CD4-positive, CD25-positive, alpha-beta regulatory T cell (primary cell): ENCODE measurements around the gene AP1B1. TPM values are rescaled to one million over a fixed set of nuclear protein-coding genes. Genes with fewer than 3 reads are reported as not detected.

ENCODE experiments used
- ATAC-seq, 2 donors: fragments of 150-1000 bp; cut with Tn5 transposase; one replicate each; pipeline ENCODE4 v1.10.0; 2021; ENCODE audit warnings: low read depth in 2 of 2, moderate number of reproducible peaks in 2 of 2, moderate library complexity in 1 of 2
- DNase-seq, 3 donors: peaks; one replicate each; pipeline versions ENCODE4 v3.0.0 to v3.0.0-alpha.2; 2012 to 2022; ENCODE audit warnings: mixed read lengths in 1 of 3
- H3K27ac ChIP-seq: one replicate; pipeline ENCODE4 v1.7.0; 2013; ENCODE audit warnings: mild to moderate bottlenecking, low read length; ENCODE audit not compliant: insufficient read depth, poor library complexity, severe bottlenecking
- H3K27me3 ChIP-seq: one replicate; pipeline ENCODE4 v1.7.0; 2013; ENCODE audit warnings: low read length; ENCODE audit not compliant: control insufficient read depth, insufficient read depth
- H3K36me3 ChIP-seq: one replicate; pipeline ENCODE4 v1.7.0; 2013; ENCODE audit warnings: mild to moderate bottlenecking, low read length, moderate library complexity; ENCODE audit not compliant: control insufficient read depth, insufficient read depth
- H3K4me1 ChIP-seq: 2 replicates; pipeline ENCODE4 v1.7.0; 2013; ENCODE audit warnings: mild to moderate bottlenecking, low read length; ENCODE audit not compliant: insufficient read depth, control insufficient read depth, poor library complexity, severe bottlenecking
- H3K4me3 ChIP-seq: one replicate; pipeline ENCODE4 v1.7.0; 2013; ENCODE audit warnings: low read depth, mild to moderate bottlenecking, low read length, moderate library complexity
- H3K9me3 ChIP-seq, 2 experiments: 1 replicate in 1 of 2; 2 replicates in 1 of 2; pipeline ENCODE4 v1.7.0; 2013; ENCODE audit warnings: low read length in 2 of 2, mild to moderate bottlenecking in 1 of 2, moderate library complexity in 1 of 2; ENCODE audit not compliant: control insufficient read depth in 2 of 2
- H3K27ac Mint-ChIP-seq, 3 donors: one replicate each; pipeline ENCODE4 v1.8.0; 2020 to 2022; ENCODE audit warnings: mild to moderate bottlenecking in 3 of 3, mixed read lengths in 3 of 3, moderate library complexity in 2 of 3
- H3K27me3 Mint-ChIP-seq: one replicate; pipeline ENCODE4 v1.8.0; 2022; ENCODE audit warnings: mild to moderate bottlenecking, mixed read lengths
- H3K36me3 Mint-ChIP-seq: one replicate; pipeline ENCODE4 v1.8.0; 2020; ENCODE audit warnings: mixed read lengths
- H3K4me1 Mint-ChIP-seq, 4 donors: one replicate each; pipeline ENCODE4 v1.8.0; 2020 to 2022; ENCODE audit warnings: mixed read lengths in 4 of 4, mild to moderate bottlenecking in 1 of 4
- H3K4me3 Mint-ChIP-seq, 4 donors: one replicate each; pipeline ENCODE4 v1.8.0; 2020 to 2022; ENCODE audit warnings: mild to moderate bottlenecking in 4 of 4, mixed read lengths in 4 of 4, moderate library complexity in 3 of 4
- H3K9me3 Mint-ChIP-seq, 7 donors: one replicate each; pipeline ENCODE4 v1.8.0; 2020 to 2022; ENCODE audit warnings: mixed read lengths in 7 of 7, mild to moderate bottlenecking in 3 of 7, moderate library complexity in 2 of 7
- polyA plus RNA-seq, 4 donors: library from polyadenylated mRNA; unstranded; fragments of 300-500 nt; fragmentation: Illumina TruSeq; gene quantifications; one replicate each; pipeline ENCODE4 v1.2.3, GENCODE V29; 2021
- total RNA-seq: library from RNA; stranded (reverse); gene quantifications from one replicate; pipeline ENCODE4 v1.2.3, GENCODE V29; 2022

Gene AP1B1
- total and polyA plus RNA-seq, 5 donors from 2014 or later: 11.7 to 40.8 (median 14.7) TPM

DNA sequence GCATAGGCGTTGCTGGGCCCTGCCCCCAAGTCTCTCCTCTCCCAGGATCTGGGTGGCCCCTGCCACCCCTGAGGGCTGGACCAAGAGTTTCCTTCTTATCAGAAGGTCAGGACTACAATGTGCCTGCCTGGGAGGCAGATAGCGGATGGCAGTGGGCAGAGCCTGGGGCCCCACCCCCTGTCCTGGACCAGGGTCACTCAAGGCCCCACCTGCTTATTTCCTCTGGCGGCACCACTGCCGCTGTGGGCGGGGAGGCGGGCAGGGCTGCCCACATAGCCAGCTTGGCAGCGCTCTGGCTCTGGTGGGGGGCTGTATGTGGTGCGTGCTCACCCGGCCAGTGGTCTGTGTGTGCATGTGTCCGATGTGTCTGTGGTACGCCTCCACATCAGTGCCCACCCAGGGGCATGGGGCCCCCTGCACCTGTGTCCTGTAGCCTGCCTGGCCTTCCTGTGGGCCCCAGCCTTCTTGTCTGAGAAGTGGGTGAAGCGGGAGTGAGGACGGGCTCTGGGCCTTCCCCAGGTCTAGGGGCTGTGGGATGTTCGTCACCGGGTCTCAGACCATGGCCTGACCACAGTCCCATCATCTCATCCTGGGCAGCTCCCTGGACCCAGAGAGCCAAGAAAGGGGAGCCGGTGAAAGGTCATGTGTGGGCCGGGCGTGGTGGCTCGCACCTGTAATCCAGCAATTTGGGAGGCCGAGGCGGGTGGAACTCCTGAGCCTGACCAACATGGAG is 78.9 kb downstream of the AP1B1 start:
- Mint-ChIP-seq H3K36me3 (no peaks in the 10 kb centered on the region), H3K27me3 (peaks cover 48% of the 10 kb centered on the region), H3K9me3 (peaks cover 0 to 4% (median 0%) of the 10 kb centered on the region in 7 donors), H3K4me1 (peaks cover 0 to 22% (median 9%) of the 10 kb centered on the region in 4 donors), H3K4me3 (no peak overlapping the region), H3K27ac (no peak overlapping the region)
- Histone ChIP-seq H3K27me3 (peaks cover 10% of the 10 kb centered on the region), H3K9me3 (no peaks in the 10 kb centered on the region), H3K27ac (no peak overlapping the region), H3K4me1 (peaks cover 29% of the 10 kb centered on the region), H3K4me3 (no peak overlapping the region), H3K36me3 (no peaks in the 10 kb centered on the region)
- ATAC-seq (no peak), DNase-seq (no peak)

DNA sequence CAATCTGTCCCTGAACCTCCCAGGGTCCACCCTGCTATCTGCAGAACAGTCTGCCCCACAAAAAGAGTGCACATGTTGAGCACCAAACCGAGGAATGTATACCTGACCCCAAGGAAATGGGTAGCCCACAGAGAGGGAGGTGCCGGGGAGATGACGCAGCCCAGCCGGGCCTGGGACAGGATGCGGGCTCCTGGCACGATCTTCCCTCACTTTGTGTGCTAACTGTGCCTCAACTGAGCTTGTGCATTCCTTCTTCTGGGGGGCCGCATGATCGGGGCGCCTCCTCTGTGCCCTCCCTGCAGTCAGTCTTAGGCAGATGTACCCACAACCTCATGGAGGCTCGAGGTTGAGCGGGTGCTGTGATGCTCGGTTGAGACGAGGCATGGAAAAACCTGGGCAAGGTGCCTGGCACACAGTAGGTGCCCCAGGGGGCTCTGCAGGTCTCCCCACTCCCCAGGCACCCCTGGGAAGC is 79.5 kb downstream of the AP1B1 start:
- H3K4me3 Mint-ChIP-seq: peak overlapping the region in 1 of 4 donors; percentile 56
- Histone ChIP-seq H3K4me1 (peaks cover 23% of the 10 kb centered on the region), H3K4me3 (no peak overlapping the region), H3K9me3 (no peaks in the 10 kb centered on the region), H3K27me3 (peaks cover 3% of the 10 kb centered on the region), H3K27ac (no peak overlapping the region), H3K36me3 (no peaks in the 10 kb centered on the region)
- no peak for ATAC-seq
- DNase-seq: peak in 1 of 3 donors; percentile 59
- H3K4me1 Mint-ChIP-seq: peaks cover 0 to 15% (median 3%) of the 10 kb centered on the region in 4 donors
- H3K36me3 Mint-ChIP-seq: no peaks in the 10 kb centered on the region
- H3K27ac Mint-ChIP-seq: no peak overlapping the region
- H3K9me3 Mint-ChIP-seq: peaks cover 0 to 4% (median 0%) of the 10 kb centered on the region in 7 donors
- H3K27me3 Mint-ChIP-seq: peaks cover 47% of the 10 kb centered on the region

DNA sequence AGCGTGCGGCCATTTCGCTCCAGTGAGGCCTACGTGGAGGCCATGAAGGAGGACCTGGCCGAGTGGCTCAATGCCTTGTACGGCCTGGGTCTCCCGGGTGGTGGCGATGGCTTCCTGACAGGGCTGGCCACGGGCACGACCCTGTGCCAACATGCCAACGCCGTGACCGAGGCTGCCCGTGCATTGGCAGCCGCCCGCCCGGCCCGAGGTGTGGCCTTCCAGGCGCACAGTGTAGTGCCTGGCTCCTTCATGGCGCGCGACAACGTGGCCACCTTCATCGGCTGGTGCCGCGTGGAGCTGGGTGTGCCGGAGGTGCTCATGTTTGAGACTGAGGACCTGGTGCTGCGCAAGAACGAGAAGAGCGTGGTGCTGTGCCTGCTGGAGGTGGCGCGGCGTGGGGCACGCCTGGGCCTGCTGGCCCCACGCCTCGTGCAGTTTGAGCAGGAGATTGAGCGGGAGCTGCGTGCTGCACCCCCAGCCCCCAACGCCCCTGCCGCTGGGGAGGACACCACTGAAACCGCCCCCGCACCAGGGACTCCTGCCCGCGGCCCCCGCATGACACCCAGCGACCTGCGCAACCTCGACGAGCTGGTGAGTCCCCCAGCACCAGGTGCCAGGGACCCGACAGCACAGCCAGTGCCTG is 80.1 kb downstream of the AP1B1 start:
- H3K36me3 ChIP-seq: no peaks in the 10 kb centered on the region
- Mint-ChIP-seq H3K9me3 (peaks cover 0 to 4% (median 0%) of the 10 kb centered on the region in 7 donors), H3K4me3 (no peak overlapping the region), H3K4me1 (peaks cover 0 to 10% (median 2%) of the 10 kb centered on the region in 4 donors), H3K27me3 (peaks cover 43% of the 10 kb centered on the region), H3K36me3 (no peaks in the 10 kb centered on the region), H3K27ac (no peak overlapping the region)
- H3K27me3 ChIP-seq: peaks cover 2% of the 10 kb centered on the region
- DNase-seq (no peak), ATAC-seq (no peak)
- no peak overlapping the region for H3K4me3 ChIP-seq
- H3K27ac ChIP-seq: no peak overlapping the region
- peaks cover 21% of the 10 kb centered on the region for H3K4me1 ChIP-seq
- no peaks in the 10 kb centered on the region for H3K9me3 ChIP-seq

GRCh38 chr22:29307596-29308147 is 80.7 kb downstream of the AP1B1 start:
- Histone ChIP-seq H3K36me3 (no peaks in the 10 kb centered on the region), H3K9me3 (no peaks in the 10 kb centered on the region), H3K27me3 (peaks cover 2% of the 10 kb centered on the region), H3K27ac (no peak overlapping the region), H3K4me3 (no peak overlapping the region), H3K4me1 (peaks cover 21% of the 10 kb centered on the region)
- no peak for DNase-seq
- peaks cover 0 to 10% (median 2%) of the 10 kb centered on the region in 4 donors for H3K4me1 Mint-ChIP-seq
- H3K4me3 Mint-ChIP-seq: peak overlapping the region; percentile 43 to 84 (median 70)
- H3K27me3 Mint-ChIP-seq: peaks cover 41% of the 10 kb centered on the region
- no peak for ATAC-seq
- no peaks in the 10 kb centered on the region for H3K36me3 Mint-ChIP-seq
- H3K27ac Mint-ChIP-seq: no peak overlapping the region
- H3K9me3 Mint-ChIP-seq: peaks cover 0 to 4% (median 0%) of the 10 kb centered on the region in 7 donors

GRCh38 chr22:29306835-29307595 is 81.4 kb downstream of the AP1B1 start:
- H3K9me3 Mint-ChIP-seq: peaks cover 0 to 4% (median 0%) of the 10 kb centered on the region in 7 donors
- no peaks in the 10 kb centered on the region for H3K36me3 Mint-ChIP-seq
- peaks cover 0 to 10% (median 2%) of the 10 kb centered on the region in 4 donors for H3K4me1 Mint-ChIP-seq
- Histone ChIP-seq H3K4me3 (no peak overlapping the region), H3K9me3 (no peaks in the 10 kb centered on the region), H3K27me3 (peaks cover 2% of the 10 kb centered on the region), H3K36me3 (no peaks in the 10 kb centered on the region), H3K4me1 (peaks cover 21% of the 10 kb centered on the region), H3K27ac (no peak overlapping the region)
- no peak for ATAC-seq
- H3K27ac Mint-ChIP-seq: no peak overlapping the region
- no peak for DNase-seq
- peak overlapping the region; percentile 43 to 84 (median 70) for H3K4me3 Mint-ChIP-seq
- H3K27me3 Mint-ChIP-seq: peaks cover 35% of the 10 kb centered on the region

DNA sequence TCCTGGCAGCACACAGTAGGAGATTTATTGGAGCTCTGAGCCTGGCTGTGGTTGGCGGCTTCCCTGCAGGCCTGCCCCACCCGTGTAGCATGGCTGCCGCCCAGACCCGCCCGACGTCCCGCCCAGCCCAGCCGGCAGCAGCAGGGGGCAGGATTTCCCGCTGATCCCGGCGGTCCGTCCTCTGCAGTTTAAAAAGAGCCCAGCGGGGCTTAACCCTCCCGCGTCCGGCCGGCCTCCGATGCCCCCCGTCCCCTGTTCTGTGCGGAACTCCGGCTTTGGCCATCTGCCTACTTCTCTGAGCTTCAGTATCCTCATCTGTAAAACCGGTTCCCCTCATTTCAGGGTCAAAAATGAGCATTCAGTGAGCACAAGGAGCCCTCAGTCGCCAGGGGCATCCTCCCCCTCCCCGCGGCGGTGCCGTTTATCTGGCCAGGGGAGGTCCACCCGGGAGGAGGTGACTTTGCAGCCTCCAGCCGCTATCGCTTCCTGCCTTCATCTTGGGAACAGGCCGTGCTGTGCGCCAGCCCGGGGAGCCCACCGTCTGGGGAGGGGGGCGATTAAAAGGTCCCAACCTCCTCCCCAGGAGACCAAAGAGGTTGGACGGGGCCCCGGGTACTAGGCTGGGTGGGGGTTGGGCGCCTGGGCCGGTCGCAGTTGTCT is 82.1 kb downstream of the AP1B1 start, which contains the start of gene GAS2L1:
GAS2L1 (plus strand) TSS at position 476 of the 660 bp plus-strand sequence. CDS start 1,456 bp downstream, outside the sequence.
- peak within 1 kb of the TSS; percentile 60 to 84 (median 80) for H3K4me3 Mint-ChIP-seq
- H3K9me3 Mint-ChIP-seq: peaks cover 0 to 4% (median 0%) of the 10 kb centered on the region in 7 donors
- Histone ChIP-seq H3K36me3 (no peaks in the 10 kb centered on the region), H3K4me3 (no peak within 1 kb of the TSS), H3K27me3 (peaks cover 2% of the 10 kb centered on the region), H3K4me1 (peaks cover 21% of the 10 kb centered on the region), H3K27ac (no peak within 1 kb of the TSS), H3K9me3 (no peaks in the 10 kb centered on the region)
- no peaks in the 10 kb centered on the region for H3K36me3 Mint-ChIP-seq
- DNase-seq: peak in 1 of 3 donors; percentile 45
- H3K27ac Mint-ChIP-seq: peak within 1 kb of the TSS in 1 of 3 donors; percentile 63
- H3K27me3 Mint-ChIP-seq: peaks cover 34% of the 10 kb centered on the region
- no peak for ATAC-seq
- H3K4me1 Mint-ChIP-seq: peaks cover 0 to 10% (median 2%) of the 10 kb centered on the region in 4 donors

DNA sequence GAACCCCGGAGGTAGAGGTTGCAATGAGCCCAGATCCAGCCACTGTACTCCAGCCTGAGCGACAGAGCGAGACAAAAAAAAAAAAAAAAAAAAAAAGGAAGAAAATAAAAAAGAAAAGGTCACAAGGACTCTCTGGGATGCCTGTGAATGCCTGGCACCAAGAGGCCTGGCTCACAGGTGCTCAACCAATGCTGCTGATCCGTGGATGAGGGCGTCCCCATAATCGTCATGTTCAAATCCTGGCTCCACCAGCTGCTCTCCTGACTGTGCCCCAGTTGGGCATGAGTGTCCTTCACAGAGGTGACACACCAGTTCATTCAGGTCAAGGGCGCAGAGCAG is 82.6 kb downstream of the AP1B1 start:
- H3K4me1 Mint-ChIP-seq: peaks cover 0 to 11% (median 2%) of the 10 kb centered on the region in 4 donors
- DNase-seq (no peak), ATAC-seq (no peak)
- H3K36me3 Mint-ChIP-seq: peaks cover 4% of the 10 kb centered on the region
- Histone ChIP-seq H3K4me1 (peaks cover 18% of the 10 kb centered on the region), H3K4me3 (no peak overlapping the region), H3K9me3 (no peaks in the 10 kb centered on the region), H3K27me3 (peaks cover 2% of the 10 kb centered on the region), H3K36me3 (peaks cover 2% of the 10 kb centered on the region), H3K27ac (no peak overlapping the region)
- peaks cover 34% of the 10 kb centered on the region for H3K27me3 Mint-ChIP-seq
- H3K4me3 Mint-ChIP-seq: peak overlapping the region in 3 of 4 donors; percentile 65 to 80 (median 71)
- no peak overlapping the region for H3K27ac Mint-ChIP-seq
- H3K9me3 Mint-ChIP-seq: peaks cover 0 to 4% (median 0%) of the 10 kb centered on the region in 7 donors
